PC-3 (cell line): ENCODE data around the gene FBXL7. TPM values are rescaled to one million over a fixed set of nuclear protein-coding genes. Genes with fewer than 3 reads are reported as not detected.

ENCODE experiments used
- ATAC-seq: fragments of 200-7000 bp; cut with Tn5 transposase; 2 replicates; pipeline ENCODE4 v1.9.1; 2020; ENCODE audit warnings: mild to moderate bottlenecking, moderate library complexity
- BruUV-seq: library from RNA; stranded (reverse); fragments of 400-500 nt; replicated peaks from 2 replicates; lab custom pipeline; 2021; lab: Mats Ljungman, UMichigan
- CTCF ChIA-PET: fragments of 300-600 bp; sonication (Branson Sonifier 250); formaldehyde crosslinking; loops from one replicate; lab custom pipeline; 2022; ENCODE audit warnings: antibody characterized with exemption; lab: Charles Lee
- POLR2A ChIA-PET: fragments of 300-600 bp; sonication (Branson Sonifier 250); formaldehyde crosslinking; loops from one replicate; lab custom pipeline; 2022; ENCODE audit warnings: antibody characterized with exemption; ENCODE audit not compliant: unreplicated experiment; lab: Charles Lee
- DNase-seq: peaks from one replicate; pipeline ENCODE4 v3.0.0-alpha.2; 2015
- H2AFZ ChIP-seq: fragments of 300-600 bp; sonication (generic); 2 replicates; pipeline ENCODE4 v1.6.0; 2016; ENCODE audit warnings: antibody characterized with exemption, low read length
- H3F3A ChIP-seq: fragments of 300-600 bp; sonication (generic); one replicate; pipeline ENCODE4 v1.6.0; 2017; ENCODE audit warnings: antibody characterized with exemption, low read length, control low read depth, mild to moderate bottlenecking; ENCODE audit not compliant: unreplicated experiment
- H3K27ac ChIP-seq: fragments of 300-600 bp; sonication (generic); 2 replicates; pipeline ENCODE4 v1.5.1; 2016; ENCODE audit warnings: mild to moderate bottlenecking, low read length
- H3K27me3 ChIP-seq: fragments of 300-600 bp; sonication (generic); 2 replicates; pipeline ENCODE4 v1.6.1; 2016; ENCODE audit warnings: low read length, mixed read lengths
- H3K36me3 ChIP-seq: fragments of 300-600 bp; sonication (generic); 2 replicates; pipeline ENCODE4 v1.6.1; 2016; ENCODE audit warnings: low read depth, mixed run types, low read length, mixed read lengths
- H3K4me1 ChIP-seq: fragments of 300-600 bp; sonication (generic); 2 replicates; pipeline ENCODE4 v1.5.1; 2016; ENCODE audit warnings: low read length; ENCODE audit not compliant: insufficient read depth
- H3K4me2 ChIP-seq: fragments of 300-600 bp; sonication (generic); 2 replicates; pipeline ENCODE4 v1.6.0; 2016; ENCODE audit warnings: low read length
- H3K4me3 ChIP-seq: fragments of 300-600 bp; sonication (generic); 2 replicates; pipeline ENCODE4 v1.5.1; 2016; ENCODE audit warnings: mild to moderate bottlenecking, low read length, mixed read lengths
- H3K79me2 ChIP-seq: fragments of 300-600 bp; sonication (generic); 2 replicates; pipeline ENCODE4 v1.6.1; 2017; ENCODE audit warnings: low read length, mixed read lengths
- H3K9ac ChIP-seq: fragments of 300-600 bp; sonication (generic); 2 replicates; pipeline ENCODE4 v1.6.0; 2016; ENCODE audit warnings: mild to moderate bottlenecking, low read length
- H3K9me2 ChIP-seq: fragments of 300-600 bp; sonication (generic); replicated peaks from 2 replicates; pipeline ENCODE4 v1.6.1; 2016; ENCODE audit warnings: mixed run types, low read length, mixed read lengths
- H3K9me3 ChIP-seq: fragments of 300-600 bp; sonication (generic); 2 replicates; pipeline ENCODE4 v1.6.1; 2016; ENCODE audit warnings: low read length, mixed read lengths
- H4K20me1 ChIP-seq: fragments of 300-600 bp; sonication (generic); 2 replicates; pipeline ENCODE4 v1.6.1; 2016; ENCODE audit warnings: low read length, mixed read lengths
- EZH2 ChIP-seq: fragments of 300-600 bp; sonication (generic); IDR thresholded peaks from one replicate; pipeline ENCODE4 v1.6.1; 2017; ENCODE audit warnings: antibody characterized with exemption, mild to moderate bottlenecking, low read length; ENCODE audit not compliant: unreplicated experiment
- EZH2phosphoT487 ChIP-seq: fragments of 300-600 bp; sonication (generic); IDR thresholded peaks from 2 replicates; pipeline ENCODE4 v1.6.1; 2018; ENCODE audit warnings: mild to moderate bottlenecking, antibody characterized with exemption, low read length, borderline replicate concordance
- intact Hi-C: fragments of 100-400 bp; cut with micrococcal nuclease; formaldehyde crosslinking; loops from 2 replicates; pipeline ENCODE4 v1.9.0; 2023
- total RNA-seq: library from RNA; depleted of rRNA; stranded (reverse); fragments of >200 nt; gene quantifications from 2 replicates; pipeline ENCODE4 v1.2.3, GENCODE V29; 2014
- TF ChIP-seq, protein P1 (sequence below): fragments of 300-600 bp; sonication (generic); conservative IDR thresholded peaks from 2 replicates; pipeline ENCODE4 v1.5.1; 2017; ENCODE audit warnings: antibody characterized with exemption, low read depth, mild to moderate bottlenecking, low read length

The FBXL7 gene
- total RNA-seq, 1 experiment from 2014 or later = 0.18 TPM

DNA sequence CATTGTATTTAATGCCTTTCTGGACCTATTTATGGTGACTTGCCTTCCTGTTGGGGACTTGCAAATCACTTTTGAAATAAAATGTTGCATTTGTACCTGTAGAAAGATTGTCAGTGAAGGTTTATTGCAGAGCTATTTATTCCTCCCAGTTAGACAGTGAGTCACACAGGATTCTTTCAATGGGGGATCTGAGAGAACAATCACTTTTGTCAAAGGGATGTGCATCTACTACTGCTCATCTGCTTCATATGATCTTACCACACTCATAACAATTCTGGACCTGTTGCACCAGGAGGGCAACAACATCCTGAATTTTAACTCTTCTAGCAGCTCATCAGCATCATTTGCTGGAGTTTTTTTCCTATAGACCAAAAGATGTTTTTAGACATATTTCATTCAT lies 66.8 kb downstream of the FBXL7 start:
- no peak for DNase-seq
- H3K79me2 ChIP-seq = no peaks in the 10 kb centered on the region
- H3K36me3 ChIP-seq = no peaks in the 10 kb centered on the region
- no peaks in the 10 kb centered on the region for H3K4me1 ChIP-seq
- POLR2A ChIA-PET = interaction anchor here (0.5 kb wide), 1 partner anchor 67 kb away, joined by 3 read pairs; no protein-coding TSS in a partner anchor
- no TSS peak for BruUV-seq
- TF ChIP-seq EZH2 (no peak), EZH2phosphoT487 (no peak)
- TF ChIP-seq, protein P1, sequence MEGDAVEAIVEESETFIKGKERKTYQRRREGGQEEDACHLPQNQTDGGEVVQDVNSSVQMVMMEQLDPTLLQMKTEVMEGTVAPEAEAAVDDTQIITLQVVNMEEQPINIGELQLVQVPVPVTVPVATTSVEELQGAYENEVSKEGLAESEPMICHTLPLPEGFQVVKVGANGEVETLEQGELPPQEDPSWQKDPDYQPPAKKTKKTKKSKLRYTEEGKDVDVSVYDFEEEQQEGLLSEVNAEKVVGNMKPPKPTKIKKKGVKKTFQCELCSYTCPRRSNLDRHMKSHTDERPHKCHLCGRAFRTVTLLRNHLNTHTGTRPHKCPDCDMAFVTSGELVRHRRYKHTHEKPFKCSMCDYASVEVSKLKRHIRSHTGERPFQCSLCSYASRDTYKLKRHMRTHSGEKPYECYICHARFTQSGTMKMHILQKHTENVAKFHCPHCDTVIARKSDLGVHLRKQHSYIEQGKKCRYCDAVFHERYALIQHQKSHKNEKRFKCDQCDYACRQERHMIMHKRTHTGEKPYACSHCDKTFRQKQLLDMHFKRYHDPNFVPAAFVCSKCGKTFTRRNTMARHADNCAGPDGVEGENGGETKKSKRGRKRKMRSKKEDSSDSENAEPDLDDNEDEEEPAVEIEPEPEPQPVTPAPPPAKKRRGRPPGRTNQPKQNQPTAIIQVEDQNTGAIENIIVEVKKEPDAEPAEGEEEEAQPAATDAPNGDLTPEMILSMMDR = no peak
- no peaks in the 10 kb centered on the region for H3F3A ChIP-seq
- no peak overlapping the region for H2AFZ ChIP-seq
- no peak overlapping the region for H3K9ac ChIP-seq
- no peaks in the 10 kb centered on the region for H4K20me1 ChIP-seq
- no peak overlapping the region for H3K4me2 ChIP-seq
- CTCF ChIA-PET = no interaction called here
- intact Hi-C loops = no loop called here
- no peak overlapping the region for H3K27ac ChIP-seq
- H3K9me3 ChIP-seq = peaks cover 26% of the 10 kb centered on the region; the same call in 1 of the 2 replicates
- H3K9me2 ChIP-seq = no peaks in the 10 kb centered on the region
- no peak for ATAC-seq
- H3K27me3 ChIP-seq = no peaks in the 10 kb centered on the region
- no peak overlapping the region for H3K4me3 ChIP-seq

DNA sequence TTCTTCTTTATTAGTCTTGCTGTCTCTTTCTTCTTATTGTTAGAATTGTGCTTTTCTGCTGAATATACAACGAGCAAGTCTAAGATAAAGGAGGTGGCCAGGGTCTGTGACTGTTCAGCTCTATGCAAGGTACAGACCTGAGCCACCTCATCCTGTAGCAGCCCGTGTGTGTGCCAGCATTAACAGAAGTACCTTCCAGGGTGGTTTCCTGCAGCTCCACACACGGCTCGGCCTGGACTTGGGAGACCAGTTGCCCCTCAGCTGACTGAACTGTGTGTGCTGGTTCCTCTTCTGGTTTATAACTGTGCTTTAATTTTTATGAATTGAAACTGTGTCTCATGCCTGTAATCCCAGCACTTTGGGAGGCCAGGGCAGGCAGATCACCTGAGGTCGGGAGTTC lies 70.5 kb downstream of the FBXL7 start:
- CTCF ChIA-PET = no interaction called here
- Histone ChIP-seq H3K27ac (no peak overlapping the region), H3K9me3 (0 out of 2 replicates have a peak, but pooled peaks cover 16% of the 10 kb centered on the region), H3K9ac (no peak overlapping the region), H3K36me3 (no peaks in the 10 kb centered on the region), H3K4me2 (no peak overlapping the region), H3K4me3 (no peak overlapping the region), H3K79me2 (no peaks in the 10 kb centered on the region), H3K27me3 (no peaks in the 10 kb centered on the region), H4K20me1 (no peaks in the 10 kb centered on the region), H3K9me2 (no peaks in the 10 kb centered on the region), H2AFZ (no peak overlapping the region), H3K4me1 (no peaks in the 10 kb centered on the region), H3F3A (no peaks in the 10 kb centered on the region)
- POLR2A ChIA-PET = no interaction called here
- no peak for TF ChIP-seq EZH2phosphoT487
- TF ChIP-seq, protein P1 = no peak
- intact Hi-C loops = no loop called here
- ATAC-seq (no peak), DNase-seq (no peak)
- BruUV-seq = no TSS peak

DNA sequence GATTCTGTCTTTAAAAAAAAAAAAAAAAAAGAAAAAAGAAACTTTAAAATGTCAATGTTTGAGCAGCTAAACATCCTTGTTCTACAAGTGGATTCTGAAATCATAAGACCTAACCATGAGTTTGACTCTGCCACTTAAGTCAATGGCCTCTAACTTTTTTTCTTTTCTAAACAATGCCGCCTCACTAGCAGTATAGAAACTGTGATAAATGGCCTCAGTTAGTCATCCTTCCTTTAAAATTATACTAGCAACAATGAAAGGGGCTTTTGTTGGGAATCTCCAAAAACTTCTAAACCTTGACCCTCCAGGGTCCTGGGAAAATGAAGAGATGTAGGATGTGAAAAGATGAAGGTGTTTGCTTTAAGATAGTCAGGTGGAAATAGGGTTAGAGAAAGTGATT lies 71.1 kb downstream of the FBXL7 start:
- TF ChIP-seq EZH2phosphoT487 (no peak), EZH2 (no peak)
- TF ChIP-seq, protein P1 = no peak
- Histone ChIP-seq H3K9me2 (no peaks in the 10 kb centered on the region), H2AFZ (no peak overlapping the region), H3K4me1 (no peaks in the 10 kb centered on the region), H3K4me2 (no peak overlapping the region), H3K27me3 (no peaks in the 10 kb centered on the region), H3K4me3 (no peak overlapping the region), H3K36me3 (no peaks in the 10 kb centered on the region), H3F3A (no peaks in the 10 kb centered on the region), H3K27ac (no peak overlapping the region), H4K20me1 (no peaks in the 10 kb centered on the region), H3K79me2 (no peaks in the 10 kb centered on the region), H3K9me3 (0 out of 2 replicates have a peak, but pooled peaks cover 16% of the 10 kb centered on the region), H3K9ac (no peak overlapping the region)
- intact Hi-C loops = no loop called here
- BruUV-seq = no TSS peak
- DNase-seq (no peak), ATAC-seq (no peak)
- CTCF ChIA-PET = no interaction called here
- POLR2A ChIA-PET = no interaction called here
